Cardiac muscle cell (in vitro differentiated cells and primary cell): ENCODE data around the gene B2M. TPM values are rescaled to one million over a fixed set of nuclear protein-coding genes. Genes with fewer than 3 reads are reported as not detected.
"Not testable (repeated sequence)": the region's sequence is repeated elsewhere in the genome, so short reads cannot be mapped to it uniquely, and the experiment has no call there.

Experiments
- DNase-seq, 2 donors: peaks; one replicate each; pipeline versions ENCODE4 v3.0.0 to v3.0.0-alpha.2; 2010 to 2017; ENCODE audit warnings: low read depth in 1 of 2, low spot score in 1 of 2
- H3K27ac ChIP-seq: fragments of 200-600 bp; sonication (generic); 2 replicates; pipeline ENCODE4 v1.5.1; 2016
- H3K27me3 ChIP-seq: fragments of 200-600 bp; sonication (generic); 2 replicates; pipeline ENCODE4 v1.6.0; 2016; ENCODE audit warnings: control low read depth
- H3K36me3 ChIP-seq: fragments of 200-600 bp; sonication (generic); 2 replicates; pipeline ENCODE4 v1.5.1; 2016; ENCODE audit warnings: control low read depth
- H3K4me1 ChIP-seq: fragments of 200-600 bp; sonication (generic); 2 replicates; pipeline ENCODE4 v1.8.1; 2017; ENCODE audit warnings: low read depth, mild to moderate bottlenecking, mixed run types
- H3K4me3 ChIP-seq: fragments of 200-600 bp; sonication (generic); 2 replicates; pipeline ENCODE4 v1.5.1; 2016; ENCODE audit warnings: mild to moderate bottlenecking
- H3K9me3 ChIP-seq: fragments of 200-600 bp; sonication (generic); 2 replicates; pipeline ENCODE4 v1.5.1; 2017; ENCODE audit warnings: low read depth, mild to moderate bottlenecking, control low read depth
- CTCF ChIP-seq: IDR thresholded peaks from 2 replicates; pipeline ENCODE4 v1.5.1; 2012; ENCODE audit warnings: low read depth, mild to moderate bottlenecking, low read length
- polyA plus RNA-seq: library from polyadenylated mRNA; unstranded; fragments of >200 nt; fragmentation: Nextera tagmentation; extraction: Ambion mirVana; gene quantifications from 2 replicates; pipeline ENCODE4 v1.2.1, GENCODE V29; 2016
- total RNA-seq: library from RNA; depleted of rRNA; stranded (reverse); fragments of >200 nt; gene quantifications from 2 replicates; pipeline ENCODE4 v1.2.3, GENCODE V29; 2016

The B2M gene
- total and polyA plus RNA-seq, 2 experiments from 2014 or later = 170 to 759 TPM

GRCh38 chr15:44694416-44694815 is 16.9 kb upstream of the B2M start:
- Histone ChIP-seq H3K27ac (no peak overlapping the region), H3K36me3 (no peaks in the 10 kb centered on the region), H3K4me3 (no peak overlapping the region), H3K27me3 (no peaks in the 10 kb centered on the region), H3K9me3 (no peaks in the 10 kb centered on the region), H3K4me1 (no peaks in the 10 kb centered on the region)
- no peak for DNase-seq
- no peak for TF ChIP-seq CTCF

- Histone ChIP-seq H3K27ac (no peak overlapping the region), H3K4me1 (no peaks in the 10 kb centered on the region), H3K9me3 (no peaks in the 10 kb centered on the region), H3K27me3 (no peaks in the 10 kb centered on the region), H3K4me3 (no peak overlapping the region), H3K36me3 (no peaks in the 10 kb centered on the region)
- DNase-seq = no peak
- no peak for TF ChIP-seq CTCF
Measured at GRCh38 chr15:44695294-44695693, 16.0 kb upstream of the B2M start.

GRCh38 chr15:44697014-44697413 is 14.3 kb upstream of the B2M start:
- Histone ChIP-seq H3K4me3 (no peak overlapping the region), H3K36me3 (no peaks in the 10 kb centered on the region), H3K27me3 (no peaks in the 10 kb centered on the region), H3K27ac (no peak overlapping the region), H3K9me3 (no peaks in the 10 kb centered on the region), H3K4me1 (no peaks in the 10 kb centered on the region)
- DNase-seq = no peak
- no peak for TF ChIP-seq CTCF

- H3K9me3 ChIP-seq = no peaks in the 10 kb centered on the region
- no peak for TF ChIP-seq CTCF
- H3K4me1 ChIP-seq = no peaks in the 10 kb centered on the region
- H3K4me3 ChIP-seq = no peak overlapping the region
- no peaks in the 10 kb centered on the region for H3K36me3 ChIP-seq
- DNase-seq = no peak
- H3K27me3 ChIP-seq = no peaks in the 10 kb centered on the region
- H3K27ac ChIP-seq = no peak overlapping the region
Measured at GRCh38 chr15:44698641-44699040, 12.7 kb upstream of the B2M start.

- not testable (repeated sequence) for DNase-seq, H3K4me3 ChIP-seq, H3K36me3 ChIP-seq, H3K9me3 ChIP-seq, H3K4me1 ChIP-seq, H3K27ac ChIP-seq, H3K27me3 ChIP-seq
Measured at GRCh38 chr15:44700676-44701075, 10.6 kb upstream of the B2M start.

GRCh38 chr15:44705986-44706385 is 5.3 kb upstream of the B2M start:
- Histone ChIP-seq H3K36me3 (no peaks in the 10 kb centered on the region), H3K27ac (no peak overlapping the region), H3K4me3 (no peak overlapping the region), H3K27me3 (no peaks in the 10 kb centered on the region), H3K9me3 (no peaks in the 10 kb centered on the region), H3K4me1 (no peaks in the 10 kb centered on the region)
- DNase-seq = no peak
- TF ChIP-seq CTCF = no peak
